B cell (primary cell): ENCODE data around the gene CSDE1. TPM values are rescaled to one million over a fixed set of nuclear protein-coding genes. Genes with fewer than 3 reads are reported as not detected.

Experiments
- ATAC-seq: fragments of 200-7000 bp; cut with Tn5 transposase; one replicate; pipeline ENCODE4 v1.10.0; 2021; ENCODE audit warnings: low read depth, mild to moderate bottlenecking, moderate number of reproducible peaks, moderate library complexity
- CTCF ChIA-PET: fragments of 350-600 bp; sonication (Branson Sonifier 250); formaldehyde crosslinking; loops from one replicate; lab custom pipeline; 2021; ENCODE audit warnings: antibody characterized with exemption, inconsistent platforms; lab: Charles Lee
- POLR2A ChIA-PET: fragments of 350-600 bp; sonication (Branson Sonifier 250); formaldehyde crosslinking; loops from one replicate; lab custom pipeline; 2021; ENCODE audit warnings: antibody characterized with exemption; lab: Charles Lee
- DNase-seq: peaks from one replicate; pipeline ENCODE4 v3.0.0; 2013
- H2AFZ ChIP-seq: 2 replicates; pipeline ENCODE4 v1.6.1; 2012; ENCODE audit warnings: mild to moderate bottlenecking, low read depth, low read length; ENCODE audit not compliant: insufficient read depth, poor library complexity, severe bottlenecking
- H3K27ac ChIP-seq, 2 donors: 1 replicate in 1 of 2; 2 replicates in 1 of 2; pipeline ENCODE4 v1.5.1; 2012 to 2013; ENCODE audit warnings: low read length in 2 of 2, mild to moderate bottlenecking in 2 of 2, moderate library complexity in 1 of 2
- H3K27me3 ChIP-seq, 4 experiments: fragments of 200-600 bp in 1 of 4; sonication (generic) in 1 of 4; replicated peaks in 1 of 4; 1 replicate in 2 of 4; 2 replicates in 2 of 4; pipeline versions ENCODE4 v1.6.1 to v1.7.0; 2013 to 2016; ENCODE audit warnings: low read length in 3 of 4, mild to moderate bottlenecking in 2 of 4, mixed read lengths in 1 of 4, moderate library complexity in 1 of 4; ENCODE audit not compliant: insufficient read depth in 4 of 4, control insufficient read depth in 3 of 4; ENCODE audit errors: control extremely low read depth in 1 of 4
- H3K36me3 ChIP-seq, 2 experiments: replicated peaks in 1 of 2; 1 replicate in 1 of 2; 2 replicates in 1 of 2; pipeline versions ENCODE4 v1.6.1 to v1.7.1; 2013; ENCODE audit warnings: low read length in 1 of 2; ENCODE audit not compliant: insufficient read depth in 2 of 2, control insufficient read depth in 1 of 2; ENCODE audit errors: control extremely low read depth in 1 of 2, extremely low read depth in 1 of 2
- H3K4me1 ChIP-seq, 2 donors: fragments of 200-600 bp in 1 of 2; sonication (generic) in 1 of 2; 1 replicate in 1 of 2; 2 replicates in 1 of 2; pipeline versions ENCODE4 v1.5.1 to v1.6.1; 2013 to 2017; ENCODE audit warnings: low read length in 2 of 2; ENCODE audit not compliant: control insufficient read depth in 2 of 2, insufficient read depth in 2 of 2
- H3K4me2 ChIP-seq: replicated peaks from 2 replicates; pipeline ENCODE3; 2012; ENCODE audit warnings: mild to moderate bottlenecking, low read depth, low read length; ENCODE audit not compliant: poor library complexity, severe bottlenecking
- H3K4me3 ChIP-seq, 5 experiments: fragments of 200-600 bp in 1 of 5; sonication (generic) in 1 of 5; 1 replicate in 3 of 5; 2 replicates in 2 of 5; pipeline versions ENCODE4 v1.5.1 to v1.7.0; 2011 to 2016; ENCODE audit warnings: low read length in 4 of 5, mild to moderate bottlenecking in 4 of 5, low read depth in 2 of 5, control low read depth in 1 of 5, moderate library complexity in 1 of 5; ENCODE audit not compliant: insufficient read depth in 1 of 5; ENCODE audit errors: control extremely low read depth in 1 of 5, extremely low read depth in 1 of 5
- H3K79me2 ChIP-seq: fragments of 200-600 bp; sonication (generic); one replicate; pipeline ENCODE4 v1.6.0; 2016; ENCODE audit warnings: low read length; ENCODE audit not compliant: control insufficient read depth, insufficient read depth
- H3K9ac ChIP-seq: fragments of 200-600 bp; sonication (generic); 2 replicates; pipeline ENCODE4 v1.6.1; 2017; ENCODE audit warnings: mild to moderate bottlenecking, low read length, moderate library complexity
- H3K9me3 ChIP-seq, 3 donors: one replicate each; pipeline versions ENCODE4 v1.6.1 to v1.7.1; 2013; ENCODE audit warnings: low read length in 2 of 3; ENCODE audit not compliant: control insufficient read depth in 2 of 3, insufficient read depth in 1 of 3; ENCODE audit errors: control extremely low read depth in 1 of 3
- H4K20me1 ChIP-seq: 2 replicates; pipeline ENCODE4 v1.6.0; 2012; ENCODE audit warnings: mild to moderate bottlenecking, low read length; ENCODE audit not compliant: insufficient read depth, control insufficient read depth, poor library complexity, severe bottlenecking
- H3K27ac Mint-ChIP-seq: one replicate; pipeline ENCODE4 v1.8.0; 2021; ENCODE audit warnings: mixed read lengths
- H3K27me3 Mint-ChIP-seq: one replicate; pipeline ENCODE4 v1.8.0; 2021; ENCODE audit warnings: mixed read lengths
- H3K4me1 Mint-ChIP-seq: one replicate; pipeline ENCODE4 v1.8.0; 2021; ENCODE audit warnings: mixed read lengths
- H3K4me3 Mint-ChIP-seq: one replicate; pipeline ENCODE4 v1.8.0; 2021; ENCODE audit warnings: mixed read lengths
- H3K9me3 Mint-ChIP-seq: one replicate; pipeline ENCODE4 v1.8.0; 2022; ENCODE audit warnings: mixed read lengths; ENCODE audit not compliant: insufficient read depth
- CTCF ChIP-seq: fragments of 200-600 bp; IDR thresholded peaks from one replicate; pipeline ENCODE4 v1.8.0; 2022; ENCODE audit warnings: antibody characterized with exemption, mild to moderate bottlenecking
- EZH2 ChIP-seq: IDR thresholded peaks from 2 replicates; pipeline ENCODE4 v1.6.1; 2012; ENCODE audit warnings: borderline replicate concordance, low read depth, mild to moderate bottlenecking, moderate library complexity, low read length; ENCODE audit not compliant: insufficient read depth, poor library complexity, severe bottlenecking
- WGBS: methylation state at CpG from one replicate; pipeline ENCODE4 v1.1.5; 2013; ENCODE audit warnings: missing lambda C conversion rate; ENCODE audit not compliant: insufficient coverage; 5-methylcytosine and 5-hydroxymethylcytosine counted together
- intact Hi-C: fragments of 100-400 bp; cut with micrococcal nuclease; formaldehyde crosslinking; loops from one replicate; pipeline ENCODE4 v1.10.0; 2022
- polyA plus RNA-seq: library from polyadenylated mRNA; depleted of rRNA; stranded (reverse); fragments of >200 nt; gene quantifications from 2 replicates; pipeline ENCODE4 v1.2.3, GENCODE V29; 2012
- total RNA-seq, 2 donors: library from RNA; stranded (reverse); fragments of 120-200 nt in 1 of 2; gene quantifications; 1 replicate in 1 of 2; 2 replicates in 1 of 2; pipeline versions ENCODE4 v1.2.3 to v1.2.4, GENCODE V29; 2013 to 2022

CSDE1 gene
- total and polyA plus RNA-seq, 2 donors (not counting 1 experiment from before 2014, with no cell fraction given): 114 to 454 TPM

GRCh38 chr1:114780344-114781226 is 22.8 kb upstream of the CSDE1 start, which contains the start of gene SIKE1:
Gene SIKE1 (minus strand): TSS chr1:114780685. CDS start chr1:114780607, 78 bp downstream.
- H3K9ac ChIP-seq: peak within 1 kb of the TSS; percentile 88
- ChIA-PET POLR2A (interaction anchor here (1.0 to 1.7 kb wide), 2 partner anchors 23 to 64 kb away, joined by 6 read pairs; partner anchors contain the start of genes CSDE1 and NRAS), CTCF (interaction anchor here (0.7 to 0.8 kb wide), 2 partner anchors 19 to 67 kb away, joined by 3 read pairs; no protein-coding TSS in a partner anchor)
- H4K20me1 ChIP-seq: no peaks in the 10 kb centered on the region
- peak within 1 kb of the TSS; percentile 94 to 99 (median 96) for H3K4me3 ChIP-seq
- H3K27ac ChIP-seq: peak within 1 kb of the TSS; percentile 75 to 84
- peak within 1 kb of the TSS; percentile 87 for H2AFZ ChIP-seq
- peaks cover 18% of the 10 kb centered on the region for H3K79me2 ChIP-seq
- peak; percentile 97 for ATAC-seq
- 11% methylated on average over 45 of the region's 53 CpGs for whole genome bisulfite sequencing
- DNase-seq: peak; percentile 94
- peaks cover 9 to 10% of the 10 kb centered on the region in 2 donors for H3K4me1 ChIP-seq
- Mint-ChIP-seq H3K27ac (peak within 1 kb of the TSS; percentile 98), H3K27me3 (peaks cover 9% of the 10 kb centered on the region), H3K4me3 (peak within 1 kb of the TSS; percentile 100), H3K9me3 (no peaks in the 10 kb centered on the region), H3K4me1 (peaks cover 26% of the 10 kb centered on the region)
- TF ChIP-seq EZH2 (no peak), CTCF (no peak)
- H3K9me3 ChIP-seq: peaks cover 0 to 1% (median 0%) of the 10 kb centered on the region in 3 donors
- intact Hi-C loops: loop anchor here (1.0 kb wide), 5 partner anchors 22 to 269 kb away; partner anchors contain the start of genes BCAS2, DENND2C, NRAS and TRIM33
- peaks cover 4 to 27% of the 10 kb centered on the region in 2 experiments for H3K36me3 ChIP-seq
- no peaks in the 10 kb centered on the region for H3K27me3 ChIP-seq
- peak within 1 kb of the TSS; percentile 80 for H3K4me2 ChIP-seq
